Activated T-helper 17 cell treated with anti-CD3 and anti-CD28 coated beads, Interleukin-2, amount 50 U/mL, for 72 hours (primary cell): ENCODE data around the gene PISD. TPM values are rescaled to one million over a fixed set of nuclear protein-coding genes. Genes with fewer than 3 reads are reported as not detected.
A peak's percentile ranks its signal among the peaks of the same experiment; 100 is the strongest.
"Not testable (repeated sequence)": the region's sequence is repeated elsewhere in the genome, so short reads cannot be mapped to it uniquely, and the experiment has no call there.

Experiments used
- ATAC-seq: fragments of 150-1000 bp; cut with Tn5 transposase; replicated peaks from 2 replicates; pipeline ENCODE4 v1.10.0; 2021; ENCODE audit warnings: mild to moderate bottlenecking, moderate library complexity
- H3K27ac Mint-ChIP-seq: one replicate; pipeline ENCODE4 v1.8.0; 2022; ENCODE audit warnings: mixed read lengths
- H3K27me3 Mint-ChIP-seq: one replicate; pipeline ENCODE4 v1.8.0; 2022; ENCODE audit warnings: mixed read lengths
- H3K36me3 Mint-ChIP-seq: one replicate; pipeline ENCODE4 v1.8.0; 2022; ENCODE audit warnings: low read depth, mild to moderate bottlenecking, mixed read lengths
- H3K4me1 Mint-ChIP-seq: one replicate; pipeline ENCODE4 v1.8.0; 2022; ENCODE audit warnings: mixed read lengths
- H3K4me3 Mint-ChIP-seq: one replicate; pipeline ENCODE4 v1.8.0; 2022; ENCODE audit warnings: mild to moderate bottlenecking, mixed read lengths
- H3K9me3 Mint-ChIP-seq: one replicate; pipeline ENCODE4 v1.8.0; 2022; ENCODE audit warnings: mixed read lengths
- total RNA-seq, 2 donors: library from RNA; stranded (reverse); gene quantifications; one replicate each; pipeline ENCODE4 v1.2.3, GENCODE V29; 2022

PISD gene
- 10 to 100 TPM; 41.1 to 44.1 TPM for total RNA-seq

DNA sequence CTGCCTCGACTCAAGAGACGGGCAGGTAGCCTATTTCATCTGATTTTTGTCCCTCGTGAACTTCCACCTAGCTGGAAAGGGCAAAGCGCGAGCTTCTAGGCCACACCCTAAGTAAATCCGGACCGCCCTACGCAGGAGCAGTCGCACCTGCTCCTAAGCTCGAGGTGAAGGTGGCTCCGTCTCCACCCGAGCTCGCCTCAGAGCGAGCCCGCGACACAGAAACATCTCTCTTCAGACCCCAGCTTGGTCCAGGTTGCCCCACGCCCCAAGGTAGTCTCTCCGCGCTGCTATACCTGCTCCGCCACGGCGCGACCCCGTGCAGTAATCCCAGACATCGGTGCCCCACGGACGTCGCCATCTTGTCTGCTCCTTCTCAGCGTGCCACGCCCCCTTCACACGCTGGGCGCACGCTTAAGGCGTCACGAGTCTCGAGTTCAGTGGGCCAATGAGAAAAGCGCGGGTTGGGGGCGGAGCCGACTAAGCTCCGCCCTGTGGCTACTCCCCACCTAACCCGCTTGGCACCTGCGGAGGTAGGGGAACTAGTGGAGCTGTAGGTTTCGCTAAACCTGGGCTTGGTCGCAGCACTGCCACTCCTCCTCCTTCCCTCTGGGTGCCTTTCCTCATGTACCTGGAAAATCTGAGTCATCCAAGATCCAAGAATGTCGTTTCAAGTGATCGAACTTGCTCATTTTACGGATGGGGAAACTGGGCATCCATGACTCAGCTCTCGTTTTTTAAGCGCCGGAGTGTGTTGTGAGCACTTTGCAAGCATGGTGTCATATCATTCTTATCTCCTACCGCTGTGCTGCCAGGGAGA, at the start of gene PISD:
Gene PISD, minus strand, starts transcription at position 365 of the 817 bp plus-strand sequence. Its CDS starts 7 bp downstream, at position 358.
- Mint-ChIP-seq H3K4me3 (peak within 1 kb of the TSS; percentile 98), H3K27ac (peak within 1 kb of the TSS; percentile 99), H3K27me3 (no peaks in the 10 kb centered on the region), H3K4me1 (peaks cover 27% of the 10 kb centered on the region), H3K36me3 (peaks cover 26% of the 10 kb centered on the region), H3K9me3 (no peaks in the 10 kb centered on the region)
- ATAC-seq, result peak; percentile 84

DNA sequence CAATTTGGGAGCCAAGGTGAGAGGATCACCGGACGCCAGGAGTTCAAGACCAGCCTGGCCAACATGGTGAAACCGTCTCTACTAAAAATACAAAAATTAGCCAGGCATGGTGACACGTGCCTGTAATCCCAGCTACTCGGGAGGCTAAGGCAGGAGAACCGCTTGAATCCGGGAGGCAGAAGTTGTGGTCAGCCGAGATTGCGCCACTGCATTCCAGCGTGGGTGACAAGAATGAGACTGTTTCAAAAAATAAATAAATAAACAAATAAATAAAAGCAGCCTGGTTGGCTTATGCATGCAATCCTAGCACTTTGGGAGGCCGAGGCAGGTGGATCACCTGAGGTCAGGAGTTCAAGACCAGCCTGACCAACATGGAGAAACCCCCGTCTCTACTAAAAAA, 49.2 kb upstream of the PISD start:
- not testable (repeated sequence) for H3K27me3 Mint-ChIP-seq, H3K9me3 Mint-ChIP-seq, ATAC-seq, H3K4me3 Mint-ChIP-seq, H3K27ac Mint-ChIP-seq, H3K4me1 Mint-ChIP-seq
- H3K36me3 Mint-ChIP-seq, result peaks cover 81% of the 10 kb centered on the region

DNA sequence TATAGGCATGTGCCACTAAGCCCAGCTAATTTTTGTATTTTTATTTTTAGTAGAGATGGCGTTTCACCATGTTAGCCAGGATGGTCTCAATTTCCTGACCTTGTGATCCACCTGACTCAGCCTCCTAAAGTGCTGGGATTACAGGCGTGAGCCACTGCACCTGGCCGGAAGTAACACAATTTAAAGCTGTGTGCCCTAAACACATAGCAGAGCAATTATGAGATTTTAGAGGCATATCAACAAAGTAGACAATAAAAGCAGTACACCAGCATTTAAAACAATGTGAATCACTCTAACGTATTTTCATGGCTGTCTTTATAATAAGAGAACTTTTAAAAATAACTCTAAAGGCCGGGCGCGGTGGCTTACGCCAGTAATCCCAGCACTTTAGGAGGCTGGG, 45.5 kb upstream of the PISD start:
- no peak for ATAC-seq

DNA sequence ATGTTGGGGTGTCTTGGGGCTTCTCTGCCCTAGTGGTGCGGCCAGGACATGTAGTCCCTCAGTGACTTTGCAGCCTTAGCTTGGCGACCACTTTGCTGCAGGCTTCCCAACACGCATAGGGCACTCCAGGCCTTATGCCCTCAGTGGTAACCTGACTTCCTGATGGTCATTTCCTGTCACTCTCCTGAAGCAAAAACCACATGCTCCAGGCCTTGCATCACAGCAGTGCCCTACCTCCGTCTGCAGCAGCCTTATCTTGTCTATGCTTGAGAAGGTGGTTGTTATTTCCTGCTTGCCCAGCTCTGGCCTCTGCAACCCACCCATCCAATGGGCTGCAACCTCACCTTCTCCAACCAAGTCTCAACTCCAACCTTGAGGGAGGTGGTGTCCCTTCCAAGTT, 33.4 kb upstream of the PISD start:
- H3K4me1 Mint-ChIP-seq, result peaks cover 16% of the 10 kb centered on the region
- H3K27ac Mint-ChIP-seq, result no peak overlapping the region
- H3K36me3 Mint-ChIP-seq, result peaks cover 94% of the 10 kb centered on the region
- H3K27me3 Mint-ChIP-seq, result no peaks in the 10 kb centered on the region
- ATAC-seq, result no peak
- no peaks in the 10 kb centered on the region for H3K9me3 Mint-ChIP-seq
- H3K4me3 Mint-ChIP-seq, result no peak overlapping the region

More for the DNA sequence above, 45.5 kb upstream of the PISD start:
- H3K4me3 Mint-ChIP-seq, result no peak overlapping the region
- H3K36me3 Mint-ChIP-seq, result peaks cover 75% of the 10 kb centered on the region
- H3K4me1 Mint-ChIP-seq, result peaks cover 5% of the 10 kb centered on the region
- no peaks in the 10 kb centered on the region for H3K27me3 Mint-ChIP-seq
- H3K9me3 Mint-ChIP-seq, result no peaks in the 10 kb centered on the region
- no peak overlapping the region for H3K27ac Mint-ChIP-seq

DNA sequence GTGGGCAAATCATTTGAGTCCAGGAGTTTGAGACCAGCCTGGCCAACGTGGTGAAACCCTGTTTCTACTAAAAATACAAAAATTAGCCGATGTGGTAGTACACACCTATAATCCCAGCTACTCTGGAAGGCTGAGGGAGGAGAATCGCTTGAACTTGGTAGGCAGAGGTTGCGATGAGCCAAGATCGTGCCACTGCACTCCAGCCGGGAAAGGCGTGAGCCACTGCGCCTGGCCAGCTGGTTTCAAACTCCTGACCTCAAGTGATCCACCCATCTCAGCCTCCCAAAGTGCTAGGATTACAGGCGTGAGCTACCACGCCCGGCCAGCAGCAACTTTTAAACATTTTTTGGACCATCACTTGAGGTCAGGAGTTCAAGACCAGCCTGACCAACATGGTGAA, 32.0 kb upstream of the PISD start:
- peaks cover 16% of the 10 kb centered on the region for H3K4me1 Mint-ChIP-seq
- peaks cover 94% of the 10 kb centered on the region for H3K36me3 Mint-ChIP-seq
- H3K27me3 Mint-ChIP-seq, ATAC-seq, H3K9me3 Mint-ChIP-seq, H3K4me3 Mint-ChIP-seq, H3K27ac Mint-ChIP-seq: not testable (repeated sequence)

DNA sequence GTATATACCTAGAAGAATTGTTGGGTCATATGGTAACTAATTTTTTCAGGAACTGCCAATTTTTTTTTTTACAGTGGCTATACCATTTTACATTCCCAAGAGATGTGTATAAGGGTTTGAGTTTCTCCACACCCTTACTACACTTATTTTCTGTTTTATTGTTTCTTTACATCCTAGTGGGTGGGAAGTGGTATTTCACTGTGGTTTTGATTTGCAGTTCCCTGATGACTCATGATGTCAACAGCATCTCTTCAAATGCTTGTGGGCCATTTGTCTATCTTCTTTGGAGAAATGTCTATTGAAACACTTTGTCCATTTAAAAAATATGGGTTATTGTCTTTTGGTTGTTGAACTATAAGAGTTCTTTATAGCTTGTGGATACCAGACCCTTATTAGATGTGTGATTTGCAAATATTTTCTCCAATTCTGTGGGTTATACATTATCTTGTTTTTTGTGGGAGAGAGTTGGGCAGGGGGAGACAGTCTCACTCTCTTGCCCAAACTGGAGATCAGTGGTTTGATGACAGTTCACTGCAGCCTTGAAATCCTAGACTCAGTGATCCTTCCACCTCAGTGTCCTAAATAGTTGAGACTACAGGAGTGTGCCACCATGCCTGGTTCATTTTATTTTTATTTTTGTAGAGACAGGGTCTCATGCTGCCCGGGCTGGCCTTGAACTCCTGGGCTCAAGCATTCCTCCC, 30.3 kb upstream of the PISD start:
- Mint-ChIP-seq H3K27me3 (no peaks in the 10 kb centered on the region), H3K27ac (peak overlapping the region; percentile 67), H3K36me3 (peaks cover 95% of the 10 kb centered on the region), H3K9me3 (no peaks in the 10 kb centered on the region), H3K4me3 (peak overlapping the region; percentile 52), H3K4me1 (peaks cover 16% of the 10 kb centered on the region)
- peak; percentile 88 for ATAC-seq

DNA sequence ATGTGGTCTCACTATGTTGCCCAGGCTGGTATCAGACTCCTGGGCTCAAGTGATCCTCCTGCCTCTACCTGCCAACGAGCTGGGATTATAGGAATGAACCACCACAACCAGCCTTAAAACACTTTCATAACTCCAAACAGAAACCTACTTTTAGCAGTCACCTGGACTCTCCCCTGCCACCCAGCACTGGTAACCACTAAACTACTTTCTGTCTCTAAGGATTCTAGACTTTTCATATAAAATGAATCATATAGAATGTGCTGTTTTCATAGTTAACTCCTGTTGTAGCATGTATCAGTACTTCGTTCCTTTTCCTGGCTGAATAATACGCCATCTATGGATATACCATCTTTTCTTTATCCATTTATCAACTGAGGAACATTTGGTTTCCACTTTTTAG, 29.4 kb upstream of the PISD start:
- Mint-ChIP-seq H3K27me3 (no peaks in the 10 kb centered on the region), H3K27ac (peak overlapping the region; percentile 67)

DNA sequence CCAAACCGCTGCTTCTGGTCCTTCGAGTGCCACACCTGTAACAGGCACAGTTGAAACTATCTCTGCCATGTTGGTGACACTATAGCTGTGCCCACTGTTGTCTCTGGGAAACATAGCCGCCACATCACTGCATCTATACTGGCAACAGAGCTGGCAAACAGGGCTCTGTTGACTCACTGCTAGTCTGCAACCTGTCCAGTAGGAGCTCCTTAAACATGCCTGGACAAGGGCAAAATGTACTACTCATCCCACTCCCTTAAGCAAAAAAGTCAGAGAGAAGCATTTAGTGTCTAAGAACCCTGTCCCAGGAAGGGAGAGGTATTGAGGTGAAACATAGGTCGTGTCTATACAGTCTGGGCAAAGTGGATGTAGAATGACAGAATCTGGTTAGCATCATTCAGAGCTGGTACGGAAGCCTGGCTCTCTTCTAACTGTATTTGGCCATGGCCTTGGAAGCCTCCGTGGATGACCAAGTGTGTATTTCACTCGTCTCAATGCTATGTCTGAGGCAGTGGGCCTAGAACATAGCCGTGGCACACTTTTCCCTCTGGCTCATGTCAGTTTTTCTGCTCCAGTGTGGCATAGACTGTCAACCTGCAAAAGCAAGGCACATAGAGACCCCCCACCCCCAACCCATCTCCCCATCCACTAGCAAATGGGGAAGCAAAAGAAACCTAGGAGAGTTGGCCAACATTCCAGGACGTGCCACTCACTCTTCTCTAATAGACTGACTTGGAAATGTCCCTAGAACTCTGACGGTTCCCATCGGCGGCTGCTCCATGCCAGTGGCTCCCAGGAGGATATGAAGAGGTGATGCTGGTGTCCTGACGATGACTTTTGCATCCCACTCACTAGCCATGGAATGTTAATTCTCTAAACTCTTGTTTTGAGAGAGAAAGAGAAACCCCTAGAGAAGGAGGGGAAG, 21.4 kb upstream of the PISD start:
- H3K9me3 Mint-ChIP-seq, result no peaks in the 10 kb centered on the region
- H3K4me3 Mint-ChIP-seq, result no peak overlapping the region
- no peak for ATAC-seq
- H3K27ac Mint-ChIP-seq, result peak overlapping the region; percentile 33
- peaks cover 58% of the 10 kb centered on the region for H3K36me3 Mint-ChIP-seq
- peaks cover 4% of the 10 kb centered on the region for H3K4me1 Mint-ChIP-seq
- H3K27me3 Mint-ChIP-seq, result no peaks in the 10 kb centered on the region

More for the DNA sequence above, 29.4 kb upstream of the PISD start:
- H3K9me3 Mint-ChIP-seq, result no peaks in the 10 kb centered on the region
- peaks cover 95% of the 10 kb centered on the region for H3K36me3 Mint-ChIP-seq
- peaks cover 16% of the 10 kb centered on the region for H3K4me1 Mint-ChIP-seq
- ATAC-seq, result peak; percentile 75
- no peak overlapping the region for H3K4me3 Mint-ChIP-seq

DNA sequence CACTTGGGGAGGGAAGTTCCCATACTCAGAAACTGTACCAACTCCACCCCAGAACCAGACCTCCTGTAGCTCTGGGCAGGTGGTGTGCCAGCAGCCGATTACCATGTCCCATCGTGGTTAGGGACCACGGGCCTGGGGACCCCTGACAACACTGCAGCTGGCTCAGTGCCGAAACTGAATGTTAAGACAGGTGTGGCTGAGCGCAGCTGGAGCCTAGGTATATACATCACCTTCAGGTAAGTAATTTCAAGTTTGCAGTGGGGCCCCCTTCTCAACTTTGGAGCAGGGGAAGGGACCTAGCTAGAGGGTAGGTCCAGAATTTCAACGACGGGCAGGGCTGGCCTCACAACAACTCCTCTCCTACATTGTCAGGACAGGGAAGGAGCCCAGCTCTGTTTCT, 20.7 kb upstream of the PISD start:
- Mint-ChIP-seq H3K36me3 (peaks cover 51% of the 10 kb centered on the region), H3K4me3 (no peak overlapping the region), H3K27ac (peak overlapping the region; percentile 33), H3K27me3 (no peaks in the 10 kb centered on the region), H3K9me3 (no peaks in the 10 kb centered on the region), H3K4me1 (peaks cover 7% of the 10 kb centered on the region)
- no peak for ATAC-seq

DNA sequence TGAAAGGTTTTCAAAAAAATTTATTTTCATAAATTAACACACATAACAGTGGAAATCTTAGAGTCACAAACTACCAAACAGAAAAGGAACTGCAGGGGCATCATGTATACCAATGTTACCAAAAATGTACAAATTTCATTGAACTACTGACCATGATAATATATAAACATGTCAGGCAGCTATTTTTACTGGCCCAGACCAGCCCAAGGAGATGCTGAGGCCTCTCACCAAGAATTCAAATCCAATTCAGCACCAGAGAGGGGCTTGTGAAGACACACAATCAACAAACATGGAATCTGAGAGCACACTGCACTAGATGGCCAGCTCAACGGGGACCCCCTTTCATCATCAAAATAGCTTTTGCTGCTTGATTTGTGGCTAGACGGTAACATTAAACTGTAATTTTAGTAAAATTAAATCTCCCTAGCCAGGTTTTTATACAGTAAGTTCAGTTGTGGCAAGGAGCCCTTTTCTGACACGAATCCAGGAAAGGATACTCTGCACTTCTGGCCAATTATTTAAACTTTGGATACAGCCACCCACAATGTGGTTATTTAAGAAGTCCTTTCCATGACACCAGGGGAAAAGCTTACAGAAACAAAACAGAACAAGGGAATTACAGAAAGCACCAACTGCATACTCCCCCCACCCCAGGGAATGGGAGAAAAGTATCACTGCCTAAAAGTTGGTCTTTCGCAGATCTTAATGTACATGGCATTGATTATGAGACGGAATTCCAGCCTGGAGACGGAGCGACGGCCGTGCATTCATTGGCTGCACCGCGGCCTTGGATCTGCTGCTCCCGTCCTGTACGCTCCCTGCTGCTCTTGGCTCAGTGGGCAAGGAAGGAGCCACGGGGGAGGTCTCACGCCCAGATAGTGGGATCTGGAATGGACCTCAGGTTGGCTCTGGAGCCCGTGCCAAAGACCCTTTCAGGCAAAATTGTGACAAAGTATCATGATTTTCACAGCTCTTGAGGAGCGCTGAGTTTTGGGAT, 19.6 kb upstream of the PISD start:
- Mint-ChIP-seq H3K27ac (peak overlapping the region; percentile 43), H3K27me3 (no peaks in the 10 kb centered on the region), H3K9me3 (no peaks in the 10 kb centered on the region), H3K4me1 (peaks cover 12% of the 10 kb centered on the region), H3K36me3 (peaks cover 40% of the 10 kb centered on the region), H3K4me3 (no peak overlapping the region)
- no peak for ATAC-seq

DNA sequence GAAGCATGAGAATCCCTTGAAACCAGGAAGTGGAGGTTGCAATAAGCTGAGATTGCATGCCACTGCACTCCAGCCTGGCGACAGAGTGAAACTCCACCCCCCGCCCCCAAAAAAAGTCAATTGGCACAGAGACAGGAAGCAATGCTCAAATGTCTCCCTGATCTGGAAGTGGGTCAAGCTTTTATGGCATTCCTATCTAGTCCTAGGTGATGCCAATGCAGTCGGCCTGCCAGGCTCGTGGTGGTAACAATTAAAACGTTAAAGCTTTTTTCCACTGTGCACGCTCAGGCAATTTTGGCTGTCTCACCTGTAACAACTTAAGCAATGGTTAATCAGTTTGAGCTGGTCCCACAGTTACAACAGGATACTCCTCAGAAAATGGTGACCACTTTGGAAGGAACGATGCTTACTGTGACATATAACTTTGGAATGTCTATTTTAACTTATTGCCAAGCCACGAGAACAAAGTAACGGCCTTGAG, 18.9 kb upstream of the PISD start:
- Mint-ChIP-seq H3K27ac (peak overlapping the region; percentile 43), H3K4me3 (no peak overlapping the region), H3K36me3 (peaks cover 34% of the 10 kb centered on the region), H3K27me3 (no peaks in the 10 kb centered on the region), H3K9me3 (no peaks in the 10 kb centered on the region), H3K4me1 (peaks cover 17% of the 10 kb centered on the region)
- ATAC-seq, result no peak

DNA sequence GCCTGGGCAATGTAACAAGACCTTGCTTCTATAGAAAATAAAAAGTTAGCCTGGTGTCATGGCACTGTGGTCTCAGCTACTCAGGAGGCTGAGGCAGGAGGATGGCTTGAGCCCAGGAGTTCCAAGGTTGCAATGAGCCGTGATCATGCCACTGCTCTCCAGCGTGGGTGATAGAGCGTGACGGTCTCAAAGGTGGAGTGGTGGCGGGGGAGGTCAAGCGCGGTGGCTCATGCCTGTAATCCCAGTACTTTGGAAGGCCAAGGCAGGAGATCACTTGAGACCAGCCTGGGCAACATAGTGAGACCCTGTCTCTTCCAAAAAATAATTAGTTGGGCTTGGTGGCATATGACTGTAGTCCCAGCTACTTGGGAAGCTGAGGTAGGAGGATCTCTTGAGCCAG, 16.7 kb upstream of the PISD start:
- Mint-ChIP-seq H3K36me3 (peaks cover 13% of the 10 kb centered on the region), H3K9me3 (no peaks in the 10 kb centered on the region), H3K4me3 (no peak overlapping the region), H3K4me1 (peaks cover 17% of the 10 kb centered on the region), H3K27me3 (no peaks in the 10 kb centered on the region), H3K27ac (no peak overlapping the region)
- ATAC-seq, result no peak

DNA sequence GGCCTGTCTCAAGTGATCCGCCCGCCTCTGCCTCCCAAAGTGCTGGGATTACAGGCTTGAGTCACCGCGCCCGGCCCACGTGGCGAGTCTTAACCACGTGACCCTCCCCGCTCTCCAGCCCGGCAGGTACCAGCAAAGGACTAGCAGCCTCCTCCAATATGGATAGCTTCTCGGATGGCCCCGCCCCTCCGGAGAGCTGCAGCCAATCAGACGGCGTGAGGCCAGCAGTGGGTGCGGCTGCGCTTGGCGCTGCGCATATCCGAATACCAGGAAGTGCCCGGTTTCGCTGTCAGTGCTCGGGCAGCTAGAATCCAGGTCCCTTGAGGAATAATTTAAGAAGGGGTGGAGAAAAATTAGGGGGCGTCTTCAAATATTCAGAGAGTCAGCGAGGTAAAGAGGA, 14.7 kb upstream of the PISD start:
- Mint-ChIP-seq H3K27me3 (no peaks in the 10 kb centered on the region), H3K36me3 (no peaks in the 10 kb centered on the region), H3K9me3 (no peaks in the 10 kb centered on the region), H3K27ac (peak overlapping the region; percentile 88), H3K4me1 (peaks cover 17% of the 10 kb centered on the region), H3K4me3 (peak overlapping the region; percentile 84)
- peak; percentile 100 for ATAC-seq
